Skin of body (tissue), 2 donors: ENCODE data around the gene PRR14L. TPM values are rescaled to one million over a fixed set of nuclear protein-coding genes. Genes with fewer than 3 reads are reported as not detected.
"Not testable (repeated sequence)": the region's sequence is repeated elsewhere in the genome, so short reads cannot be mapped to it uniquely, and the experiment has no call there.

Source experiments
- DNase-seq: peaks from one replicate; lab custom pipeline; 2025; lab: John Stamatoyannopoulos, UW
- total RNA-seq: library from RNA; depleted of rRNA; stranded (reverse); fragments of >200 nt; gene quantifications from one replicate; pipeline ENCODE4 v1.2.3, GENCODE V29; 2014

The PRR14L gene
- total RNA-seq, 1 donor from 2014 or later: 22.7 TPM

- DNase-seq: not testable (repeated sequence)
These were observed 9.6 kb downstream of the PRR14L start for GRCh38 chr22:31740314-31740713.

- DNase-seq: no peak
These were observed 10.1 kb downstream of the PRR14L start for GRCh38 chr22:31739795-31740201.

DNA sequence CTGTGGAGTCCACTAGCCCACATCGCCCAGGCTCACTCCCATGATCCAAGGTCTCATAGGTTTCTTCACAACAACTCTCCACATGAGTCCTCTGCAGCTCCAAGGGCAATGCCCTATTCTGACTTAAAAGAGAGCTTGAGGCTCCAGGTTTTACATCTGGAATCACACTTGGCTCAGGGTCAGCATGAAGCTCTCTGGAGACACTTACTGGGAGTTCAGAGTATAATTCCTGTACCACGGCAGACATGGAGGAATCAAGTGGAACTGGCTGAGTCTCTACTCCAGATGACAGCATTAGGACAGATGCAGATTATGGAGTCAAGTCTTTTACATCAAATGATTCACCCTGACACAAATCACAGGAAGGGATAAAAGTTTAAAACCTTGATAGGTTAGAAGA, 11.4 kb downstream of the PRR14L start:
- DNase-seq: no peak

DNA sequence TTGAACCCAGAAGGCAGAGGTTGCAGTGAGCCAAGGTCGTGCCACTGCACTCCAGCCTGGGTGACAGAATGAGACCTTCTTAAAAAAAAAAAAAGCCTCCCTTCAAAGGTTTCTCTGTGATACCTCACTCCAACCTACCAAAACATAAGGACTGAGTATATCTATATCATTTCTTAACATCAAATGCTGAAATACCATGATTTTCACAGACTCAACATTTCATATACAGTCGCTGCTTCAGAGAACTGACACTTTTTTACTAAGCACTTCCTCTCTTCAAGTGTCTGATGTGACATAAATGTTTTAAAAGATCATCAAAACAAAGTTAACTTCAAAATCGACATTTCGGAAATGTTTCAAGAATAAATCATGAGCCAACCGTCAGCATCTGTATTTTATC, 12.0 kb downstream of the PRR14L start:
- DNase-seq: no peak

DNA sequence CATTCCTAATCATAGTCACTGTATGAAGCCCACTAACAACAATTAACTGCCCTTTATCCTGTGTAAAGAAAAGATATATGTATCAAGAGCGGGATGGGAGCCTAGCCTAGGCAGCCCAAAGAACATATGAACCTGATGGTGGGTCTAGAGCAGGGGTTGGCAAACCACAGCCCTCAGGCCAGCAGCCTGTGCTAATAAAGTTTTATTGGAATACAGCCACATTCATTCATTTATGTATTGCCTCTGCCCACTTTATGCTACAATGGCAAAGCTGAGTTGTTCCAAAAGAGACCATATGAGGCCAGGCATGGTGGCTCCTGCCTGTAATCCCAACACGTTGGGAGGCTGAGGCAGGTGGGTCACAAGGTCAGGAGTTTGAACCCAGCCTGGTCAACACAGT, 13.5 kb downstream of the PRR14L start:
- no peak for DNase-seq

DNA sequence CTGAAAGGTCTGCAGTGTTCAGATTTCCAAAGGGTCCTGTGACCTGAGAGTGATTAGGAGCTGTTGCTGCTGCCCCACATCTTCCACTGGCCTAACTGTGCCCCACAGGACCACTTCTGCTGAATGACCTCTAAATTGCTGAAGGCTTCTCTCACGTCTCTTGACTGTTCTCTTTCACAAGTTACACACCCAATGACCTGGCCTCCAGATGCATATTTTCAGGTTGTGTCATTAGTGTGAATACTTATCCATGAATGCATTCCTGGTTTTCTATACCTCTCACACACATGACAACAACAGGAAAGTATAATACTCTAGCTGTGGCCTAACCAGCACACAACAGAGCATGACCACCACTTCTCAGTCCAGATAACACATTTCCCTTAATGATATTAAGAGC, 15.4 kb downstream of the PRR14L start:
- no peak for DNase-seq

DNA sequence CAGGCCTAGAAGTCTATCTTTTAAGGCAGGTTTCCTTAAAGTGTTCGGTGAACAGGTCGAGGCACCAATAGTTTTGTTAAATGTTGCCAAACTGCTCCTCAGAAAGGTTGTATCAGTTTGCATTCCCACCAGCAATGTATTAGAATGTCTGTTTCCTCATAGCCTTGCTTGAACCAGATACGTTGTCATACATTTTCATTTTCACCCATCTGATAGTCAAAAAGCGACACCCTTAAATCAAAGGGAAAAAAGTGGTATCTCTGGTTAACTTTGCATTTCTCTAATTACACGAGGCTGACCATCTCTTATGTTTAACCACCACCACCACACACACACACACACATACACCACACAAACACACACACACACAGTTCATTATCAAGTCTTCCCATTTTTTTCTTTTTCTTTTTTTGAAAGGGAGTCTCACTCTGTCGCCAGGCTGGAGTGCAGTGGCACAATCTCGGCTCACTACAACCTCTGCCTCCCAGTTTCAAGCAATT, 16.3 kb downstream of the PRR14L start:
- no peak for DNase-seq

- DNase-seq: no peak
These were observed 17.7 kb downstream of the PRR14L start for GRCh38 chr22:31732089-31732829.

- no peak for DNase-seq
These were observed 19.6 kb downstream of the PRR14L start for GRCh38 chr22:31730344-31730711.

DNA sequence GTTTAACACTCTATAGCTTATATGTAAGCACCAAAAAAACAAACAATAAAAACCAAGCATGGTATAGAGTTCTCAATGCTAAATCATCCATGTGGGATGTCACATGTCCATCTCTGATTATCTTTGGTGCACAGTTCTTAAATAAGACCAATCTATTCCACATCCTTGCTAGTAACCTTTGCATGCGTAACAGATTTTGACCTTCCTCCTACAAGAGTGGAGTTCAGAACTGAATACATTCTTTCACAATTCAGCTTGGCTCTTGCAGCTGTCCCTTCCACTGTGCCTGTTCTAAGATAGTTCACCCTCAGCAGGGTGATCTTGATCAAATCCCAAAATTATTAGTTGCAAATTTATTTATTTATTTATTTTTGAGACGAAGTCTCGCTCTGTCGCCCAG, 21.1 kb downstream of the PRR14L start:
- no peak for DNase-seq

DNA sequence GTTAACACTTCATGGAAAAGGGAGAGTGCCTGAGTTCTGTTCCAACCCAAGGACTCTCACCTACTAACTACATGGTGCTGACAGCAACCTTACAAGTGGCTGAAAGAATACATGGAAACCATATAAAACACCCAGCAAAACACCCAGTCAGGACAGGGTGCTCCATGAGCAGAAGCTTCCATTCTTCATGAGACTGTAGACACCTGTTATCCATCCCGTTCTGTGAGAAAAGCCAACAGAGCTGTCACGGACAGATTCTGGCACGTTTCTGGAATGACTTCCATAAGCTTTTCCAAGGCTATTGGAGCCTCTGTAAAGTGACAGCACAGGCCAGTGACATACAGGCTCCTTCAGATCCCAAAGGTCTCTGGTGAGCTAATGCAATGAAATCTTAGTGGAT, 23.2 kb downstream of the PRR14L start:
- no peak for DNase-seq

- DNase-seq: no peak
These were observed 26.2 kb downstream of the PRR14L start for GRCh38 chr22:31723723-31724122.

DNA sequence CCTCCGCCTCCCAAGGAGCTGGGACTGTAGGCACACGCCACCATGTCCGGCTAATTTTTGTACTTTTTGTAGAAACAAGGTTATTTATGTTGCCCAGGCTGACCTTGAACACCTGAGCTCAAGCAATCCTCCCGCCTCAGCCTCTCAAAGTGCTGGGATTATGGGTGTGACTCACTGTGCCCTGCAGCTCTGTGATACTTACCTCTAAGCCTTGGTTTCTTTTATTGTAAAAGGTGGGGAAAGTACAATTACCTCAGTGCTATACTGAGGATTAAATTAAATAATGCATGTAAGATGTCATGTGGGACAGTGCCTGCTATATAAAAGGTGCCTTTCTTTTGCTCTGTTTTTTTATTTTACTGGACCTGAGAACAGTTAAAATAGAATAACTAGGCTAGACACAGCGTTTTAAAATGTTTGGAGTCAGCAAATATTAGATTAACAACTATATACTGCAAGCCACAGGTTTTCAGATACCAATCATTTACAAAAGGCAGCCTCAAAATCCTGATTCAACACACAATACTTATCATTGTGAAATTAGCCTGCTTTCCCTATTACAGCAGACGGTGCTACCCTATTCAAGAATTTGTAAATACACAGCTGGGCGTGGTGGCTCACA, 30.0 kb downstream of the PRR14L start:
- no peak for DNase-seq

DNA sequence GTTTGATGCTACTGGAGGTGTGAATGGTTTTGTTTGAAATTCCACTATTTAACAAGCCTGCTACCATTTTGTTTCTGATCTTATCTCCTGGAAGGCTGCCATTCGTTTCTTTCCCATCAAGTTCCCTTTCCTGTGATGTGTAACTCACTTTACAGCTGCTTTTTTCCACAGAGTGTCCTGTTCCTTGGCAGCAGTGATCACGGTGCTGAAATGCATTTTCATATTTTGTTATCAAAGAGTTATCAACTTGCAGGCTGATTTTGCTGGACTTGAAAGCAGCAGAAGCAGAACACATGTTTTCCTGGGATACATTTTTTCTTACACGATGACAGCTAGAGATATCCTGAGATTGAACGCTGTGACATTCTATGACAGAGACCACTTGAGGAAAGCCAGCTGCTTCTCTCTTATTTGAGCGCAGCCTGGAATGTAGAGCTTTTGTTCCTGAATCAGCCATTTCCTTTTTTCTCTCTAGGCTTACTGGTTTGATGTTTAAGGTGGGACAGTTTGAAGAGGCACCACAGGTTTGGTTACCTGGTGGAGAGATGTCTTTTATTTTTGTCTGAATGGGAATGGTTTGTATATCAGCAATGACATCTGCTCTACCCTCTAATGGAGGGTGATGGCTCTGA, 34.7 kb downstream of the PRR14L start:
- no peak for DNase-seq

DNA sequence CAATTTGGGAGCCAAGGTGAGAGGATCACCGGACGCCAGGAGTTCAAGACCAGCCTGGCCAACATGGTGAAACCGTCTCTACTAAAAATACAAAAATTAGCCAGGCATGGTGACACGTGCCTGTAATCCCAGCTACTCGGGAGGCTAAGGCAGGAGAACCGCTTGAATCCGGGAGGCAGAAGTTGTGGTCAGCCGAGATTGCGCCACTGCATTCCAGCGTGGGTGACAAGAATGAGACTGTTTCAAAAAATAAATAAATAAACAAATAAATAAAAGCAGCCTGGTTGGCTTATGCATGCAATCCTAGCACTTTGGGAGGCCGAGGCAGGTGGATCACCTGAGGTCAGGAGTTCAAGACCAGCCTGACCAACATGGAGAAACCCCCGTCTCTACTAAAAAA, 38.7 kb downstream of the PRR14L start:
- not testable (repeated sequence) for DNase-seq

GRCh38 chr22:31707519-31707918, 42.4 kb downstream of the PRR14L start:
- no peak for DNase-seq

DNA sequence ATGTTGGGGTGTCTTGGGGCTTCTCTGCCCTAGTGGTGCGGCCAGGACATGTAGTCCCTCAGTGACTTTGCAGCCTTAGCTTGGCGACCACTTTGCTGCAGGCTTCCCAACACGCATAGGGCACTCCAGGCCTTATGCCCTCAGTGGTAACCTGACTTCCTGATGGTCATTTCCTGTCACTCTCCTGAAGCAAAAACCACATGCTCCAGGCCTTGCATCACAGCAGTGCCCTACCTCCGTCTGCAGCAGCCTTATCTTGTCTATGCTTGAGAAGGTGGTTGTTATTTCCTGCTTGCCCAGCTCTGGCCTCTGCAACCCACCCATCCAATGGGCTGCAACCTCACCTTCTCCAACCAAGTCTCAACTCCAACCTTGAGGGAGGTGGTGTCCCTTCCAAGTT, 54.5 kb downstream of the PRR14L start:
- DNase-seq: no peak

DNA sequence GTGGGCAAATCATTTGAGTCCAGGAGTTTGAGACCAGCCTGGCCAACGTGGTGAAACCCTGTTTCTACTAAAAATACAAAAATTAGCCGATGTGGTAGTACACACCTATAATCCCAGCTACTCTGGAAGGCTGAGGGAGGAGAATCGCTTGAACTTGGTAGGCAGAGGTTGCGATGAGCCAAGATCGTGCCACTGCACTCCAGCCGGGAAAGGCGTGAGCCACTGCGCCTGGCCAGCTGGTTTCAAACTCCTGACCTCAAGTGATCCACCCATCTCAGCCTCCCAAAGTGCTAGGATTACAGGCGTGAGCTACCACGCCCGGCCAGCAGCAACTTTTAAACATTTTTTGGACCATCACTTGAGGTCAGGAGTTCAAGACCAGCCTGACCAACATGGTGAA, 55.9 kb downstream of the PRR14L start:
- not testable (repeated sequence) for DNase-seq

DNA sequence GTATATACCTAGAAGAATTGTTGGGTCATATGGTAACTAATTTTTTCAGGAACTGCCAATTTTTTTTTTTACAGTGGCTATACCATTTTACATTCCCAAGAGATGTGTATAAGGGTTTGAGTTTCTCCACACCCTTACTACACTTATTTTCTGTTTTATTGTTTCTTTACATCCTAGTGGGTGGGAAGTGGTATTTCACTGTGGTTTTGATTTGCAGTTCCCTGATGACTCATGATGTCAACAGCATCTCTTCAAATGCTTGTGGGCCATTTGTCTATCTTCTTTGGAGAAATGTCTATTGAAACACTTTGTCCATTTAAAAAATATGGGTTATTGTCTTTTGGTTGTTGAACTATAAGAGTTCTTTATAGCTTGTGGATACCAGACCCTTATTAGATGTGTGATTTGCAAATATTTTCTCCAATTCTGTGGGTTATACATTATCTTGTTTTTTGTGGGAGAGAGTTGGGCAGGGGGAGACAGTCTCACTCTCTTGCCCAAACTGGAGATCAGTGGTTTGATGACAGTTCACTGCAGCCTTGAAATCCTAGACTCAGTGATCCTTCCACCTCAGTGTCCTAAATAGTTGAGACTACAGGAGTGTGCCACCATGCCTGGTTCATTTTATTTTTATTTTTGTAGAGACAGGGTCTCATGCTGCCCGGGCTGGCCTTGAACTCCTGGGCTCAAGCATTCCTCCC, 57.6 kb downstream of the PRR14L start:
- DNase-seq: no peak

DNA sequence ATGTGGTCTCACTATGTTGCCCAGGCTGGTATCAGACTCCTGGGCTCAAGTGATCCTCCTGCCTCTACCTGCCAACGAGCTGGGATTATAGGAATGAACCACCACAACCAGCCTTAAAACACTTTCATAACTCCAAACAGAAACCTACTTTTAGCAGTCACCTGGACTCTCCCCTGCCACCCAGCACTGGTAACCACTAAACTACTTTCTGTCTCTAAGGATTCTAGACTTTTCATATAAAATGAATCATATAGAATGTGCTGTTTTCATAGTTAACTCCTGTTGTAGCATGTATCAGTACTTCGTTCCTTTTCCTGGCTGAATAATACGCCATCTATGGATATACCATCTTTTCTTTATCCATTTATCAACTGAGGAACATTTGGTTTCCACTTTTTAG, 58.5 kb downstream of the PRR14L start:
- DNase-seq: no peak

DNA sequence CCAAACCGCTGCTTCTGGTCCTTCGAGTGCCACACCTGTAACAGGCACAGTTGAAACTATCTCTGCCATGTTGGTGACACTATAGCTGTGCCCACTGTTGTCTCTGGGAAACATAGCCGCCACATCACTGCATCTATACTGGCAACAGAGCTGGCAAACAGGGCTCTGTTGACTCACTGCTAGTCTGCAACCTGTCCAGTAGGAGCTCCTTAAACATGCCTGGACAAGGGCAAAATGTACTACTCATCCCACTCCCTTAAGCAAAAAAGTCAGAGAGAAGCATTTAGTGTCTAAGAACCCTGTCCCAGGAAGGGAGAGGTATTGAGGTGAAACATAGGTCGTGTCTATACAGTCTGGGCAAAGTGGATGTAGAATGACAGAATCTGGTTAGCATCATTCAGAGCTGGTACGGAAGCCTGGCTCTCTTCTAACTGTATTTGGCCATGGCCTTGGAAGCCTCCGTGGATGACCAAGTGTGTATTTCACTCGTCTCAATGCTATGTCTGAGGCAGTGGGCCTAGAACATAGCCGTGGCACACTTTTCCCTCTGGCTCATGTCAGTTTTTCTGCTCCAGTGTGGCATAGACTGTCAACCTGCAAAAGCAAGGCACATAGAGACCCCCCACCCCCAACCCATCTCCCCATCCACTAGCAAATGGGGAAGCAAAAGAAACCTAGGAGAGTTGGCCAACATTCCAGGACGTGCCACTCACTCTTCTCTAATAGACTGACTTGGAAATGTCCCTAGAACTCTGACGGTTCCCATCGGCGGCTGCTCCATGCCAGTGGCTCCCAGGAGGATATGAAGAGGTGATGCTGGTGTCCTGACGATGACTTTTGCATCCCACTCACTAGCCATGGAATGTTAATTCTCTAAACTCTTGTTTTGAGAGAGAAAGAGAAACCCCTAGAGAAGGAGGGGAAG, 66.5 kb downstream of the PRR14L start:
- DNase-seq: no peak
